HG03571 (cell line): ENCODE results near the gene TNS4.

ENCODE experiments used
- ATAC-seq: cut with Tn5 transposase; IDR thresholded peaks from one replicate; pipeline ENCODE4 v1.9.1; 2021; ENCODE audit not compliant: unreplicated experiment

The TNS4 gene

DNA sequence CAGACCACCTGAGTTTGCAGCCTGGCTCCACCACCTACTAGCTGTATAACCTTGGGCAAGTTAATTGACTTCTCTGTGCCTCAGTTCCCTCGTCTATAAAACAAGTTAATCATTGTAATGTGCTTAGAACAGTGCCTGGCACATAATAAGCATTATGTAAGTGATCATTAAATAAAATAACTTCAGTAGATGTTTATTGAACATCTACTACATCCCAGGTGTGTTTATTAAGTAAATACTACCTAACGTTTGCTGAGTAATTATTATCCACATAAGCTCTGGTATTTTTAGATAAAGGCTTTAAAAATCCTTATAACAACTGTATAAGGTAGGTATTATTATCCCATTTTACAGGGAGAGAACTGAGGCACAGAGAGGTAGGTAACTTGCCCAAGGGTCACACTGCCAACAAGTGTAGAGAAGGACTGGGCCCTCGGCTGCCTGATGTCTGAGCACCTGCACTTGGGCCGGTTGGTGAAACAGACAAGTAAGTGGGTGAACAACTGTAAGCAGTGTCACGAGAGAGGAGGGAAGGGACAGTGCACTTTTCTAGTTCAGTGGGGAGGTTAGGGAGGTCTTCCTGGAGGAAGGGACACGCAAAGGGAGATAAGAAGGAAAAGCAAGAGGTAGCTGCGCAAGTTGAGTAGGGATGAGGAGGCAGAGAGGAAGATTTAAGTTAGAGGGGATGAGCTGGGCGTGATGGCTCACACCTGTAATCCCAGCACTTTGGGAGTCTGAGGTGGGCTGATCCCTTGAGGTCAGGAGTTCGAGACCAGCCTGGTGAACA is 4.6 kb downstream of the TNS4 start:
- no peak for ATAC-seq

DNA sequence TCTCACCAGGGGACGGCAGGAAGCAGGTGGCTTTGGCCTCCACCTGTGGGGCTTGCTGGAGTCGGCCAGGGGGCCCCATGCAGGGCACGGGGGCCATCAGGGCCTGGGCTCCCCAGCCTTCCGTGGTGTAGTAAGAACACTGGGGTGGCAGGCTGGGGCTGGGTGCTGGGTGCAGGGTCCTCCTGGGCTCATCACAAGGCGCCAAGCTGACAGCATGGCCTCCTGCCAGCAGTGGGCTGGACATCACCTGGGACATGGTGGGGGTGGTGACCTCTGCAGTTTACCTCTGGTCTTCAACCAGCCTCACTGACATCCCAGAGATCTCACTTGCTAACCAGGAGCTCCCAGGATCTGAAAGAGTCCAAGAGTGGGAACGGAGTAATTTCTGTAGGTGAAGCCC is 5.3 kb downstream of the TNS4 start:
- ATAC-seq: no peak

GRCh38 chr17:40495140-40495539 is 6.3 kb downstream of the TNS4 start:
- no peak for ATAC-seq

DNA sequence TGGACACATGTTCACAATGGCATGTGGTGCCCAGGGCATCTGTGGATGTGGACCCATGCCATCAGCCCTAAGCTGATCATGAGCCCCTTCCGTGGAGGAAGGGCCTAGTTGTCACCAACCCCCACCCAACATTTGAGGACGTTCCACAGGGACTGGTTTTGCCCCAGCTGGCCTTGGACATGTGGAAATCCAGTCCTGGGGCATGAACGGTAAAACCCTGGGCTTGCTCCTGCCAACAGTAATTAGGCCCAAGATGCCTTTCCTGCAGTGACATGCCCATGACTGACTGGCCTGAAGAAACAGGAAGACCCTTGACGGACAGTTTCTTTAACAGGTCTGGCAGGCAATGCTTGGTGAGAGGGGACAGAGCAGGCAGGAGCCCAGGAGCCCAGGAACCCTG is 7.7 kb downstream of the TNS4 start:
- no peak for ATAC-seq

DNA sequence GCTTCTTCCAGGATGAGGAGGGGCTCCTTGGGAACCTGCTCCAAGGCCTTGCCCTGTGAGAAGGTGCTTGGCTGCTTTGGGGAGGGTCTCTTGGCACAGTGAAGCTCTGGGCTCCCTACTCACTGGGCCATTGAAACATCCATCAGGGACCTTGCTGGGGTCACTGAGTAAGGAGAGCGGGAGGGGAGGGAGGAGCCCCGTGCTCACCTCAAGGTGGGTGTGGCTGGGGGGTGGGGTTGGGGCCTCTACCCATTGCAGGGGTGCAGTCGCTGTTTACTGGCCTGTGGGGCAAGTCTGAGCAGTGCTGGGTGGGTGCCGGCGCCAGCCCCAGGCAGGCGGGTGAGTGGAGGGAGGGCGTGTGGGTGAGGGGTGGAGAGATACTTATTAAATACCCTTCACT is 9.9 kb downstream of the TNS4 start:
- no peak for ATAC-seq

DNA sequence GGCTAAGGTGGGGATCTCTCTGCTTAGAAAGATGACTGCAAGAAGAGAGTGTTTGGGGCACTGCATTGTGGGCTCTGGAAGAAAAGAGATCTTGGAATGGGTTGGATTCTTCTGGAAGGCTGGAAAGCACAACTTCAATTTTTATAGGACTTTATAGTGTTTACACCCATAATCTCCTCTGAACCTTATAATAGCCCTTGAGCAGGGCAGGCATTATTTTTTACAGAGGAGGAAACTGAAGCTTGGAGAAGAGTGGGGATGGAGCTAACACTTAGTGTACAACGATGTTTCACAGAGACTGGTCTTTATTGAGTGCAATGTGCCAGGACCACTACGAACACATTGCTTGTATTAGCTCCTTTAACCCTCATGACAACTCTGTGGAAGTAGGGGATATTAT is 10.4 kb downstream of the TNS4 start:
- ATAC-seq: no peak

DNA sequence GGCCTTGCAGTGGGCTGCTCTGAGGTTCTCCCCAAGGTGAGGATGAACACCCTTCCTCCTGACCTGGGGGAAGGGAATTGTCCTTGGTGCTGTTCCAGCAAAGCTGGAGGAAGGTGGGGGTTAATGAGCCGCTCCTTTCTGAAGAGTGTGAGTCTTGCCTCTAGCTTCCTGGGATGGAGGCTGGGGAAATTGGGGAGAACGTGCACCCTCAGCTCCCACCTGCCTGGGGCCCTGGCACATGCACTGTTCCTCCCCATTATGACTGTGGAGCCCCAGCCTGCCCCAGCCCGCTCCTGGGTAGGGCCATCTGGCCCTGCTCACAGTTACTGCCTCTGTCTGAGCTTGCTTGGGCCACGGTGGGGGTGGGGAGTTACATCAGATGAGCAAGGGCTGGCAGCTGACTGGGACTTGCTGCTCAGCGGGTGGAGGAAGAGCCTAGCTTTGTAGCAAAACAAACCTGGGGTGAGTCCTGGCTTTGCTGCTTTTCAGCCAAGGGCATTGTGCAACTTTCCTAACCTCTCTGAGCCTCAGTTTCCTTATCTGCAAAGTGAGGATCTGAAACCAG is 11.1 kb downstream of the TNS4 start:
- ATAC-seq: no peak

- no peak for ATAC-seq
Measured at GRCh38 chr17:40487371-40488020, 13.9 kb downstream of the TNS4 start.

DNA sequence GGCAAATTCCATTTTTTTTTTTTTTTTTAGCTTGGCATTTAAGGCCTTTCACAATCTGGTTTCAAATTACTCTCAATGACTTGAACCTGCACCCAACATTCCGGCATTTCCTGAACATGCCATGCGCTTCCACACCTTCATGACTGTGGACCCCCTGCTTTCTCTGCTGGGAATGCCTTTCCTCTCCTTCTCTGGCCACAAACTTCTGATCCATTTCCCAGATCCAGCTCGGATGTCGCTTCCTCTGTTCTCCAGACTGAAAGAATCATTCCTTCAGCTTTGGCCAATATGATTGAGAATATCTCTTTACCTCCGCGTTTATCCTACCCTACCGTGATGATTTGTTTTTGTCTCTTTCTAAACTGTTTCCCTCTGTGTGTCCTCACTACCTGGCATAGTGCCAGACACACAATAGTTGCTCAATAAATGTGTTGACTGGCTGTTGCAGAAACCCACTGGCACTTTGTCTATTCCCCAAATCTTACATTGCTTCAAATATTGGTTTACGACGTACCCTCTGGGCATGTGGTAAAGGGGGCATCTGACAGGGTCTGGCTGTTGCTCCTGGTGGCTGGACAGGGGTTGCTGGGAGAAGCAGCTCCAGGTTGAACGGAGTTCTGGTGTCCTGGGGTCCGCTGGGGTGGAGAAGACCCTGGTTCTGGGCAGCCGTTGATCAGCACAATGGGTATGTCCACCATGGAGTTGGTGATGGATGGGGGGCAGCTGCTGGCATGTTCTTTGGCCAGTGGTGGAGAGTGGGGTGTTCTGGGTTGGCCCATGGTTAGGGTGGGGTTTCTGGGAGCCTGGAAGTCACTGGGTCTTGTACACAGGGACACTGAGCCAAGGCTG is 14.7 kb downstream of the TNS4 start:
- ATAC-seq: no peak

- no peak for ATAC-seq
Measured at GRCh38 chr17:40485851-40486521, 15.4 kb downstream of the TNS4 start.

DNA sequence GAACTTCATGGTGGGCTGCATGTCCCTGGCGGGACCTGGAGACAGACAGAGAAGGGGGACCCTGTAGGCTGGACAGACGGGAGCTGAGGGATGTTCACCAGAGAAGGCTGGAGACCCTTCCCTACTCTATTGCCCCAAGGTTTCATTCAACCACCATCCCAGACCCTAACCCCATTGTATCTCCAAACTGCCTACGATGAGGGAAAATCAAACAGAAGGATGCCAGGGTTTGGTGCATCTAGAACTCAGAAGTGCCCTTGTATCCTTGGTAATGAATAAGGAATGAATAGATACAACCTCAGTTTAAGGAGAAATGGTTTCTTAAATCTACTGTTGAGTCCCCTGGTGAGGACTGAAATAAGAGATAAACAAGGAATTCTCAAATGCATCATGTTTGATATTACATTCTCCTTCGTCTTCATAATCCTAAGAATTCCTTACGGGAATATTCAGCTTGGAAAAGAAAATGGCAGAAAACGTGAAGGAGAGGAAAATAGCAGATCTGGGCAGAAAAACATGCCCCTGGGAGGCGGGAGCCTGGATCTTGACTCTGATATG is 16.4 kb downstream of the TNS4 start:
- no peak for ATAC-seq

- ATAC-seq: no peak
Measured at GRCh38 chr17:40484285-40484972, 17.0 kb downstream of the TNS4 start.

DNA sequence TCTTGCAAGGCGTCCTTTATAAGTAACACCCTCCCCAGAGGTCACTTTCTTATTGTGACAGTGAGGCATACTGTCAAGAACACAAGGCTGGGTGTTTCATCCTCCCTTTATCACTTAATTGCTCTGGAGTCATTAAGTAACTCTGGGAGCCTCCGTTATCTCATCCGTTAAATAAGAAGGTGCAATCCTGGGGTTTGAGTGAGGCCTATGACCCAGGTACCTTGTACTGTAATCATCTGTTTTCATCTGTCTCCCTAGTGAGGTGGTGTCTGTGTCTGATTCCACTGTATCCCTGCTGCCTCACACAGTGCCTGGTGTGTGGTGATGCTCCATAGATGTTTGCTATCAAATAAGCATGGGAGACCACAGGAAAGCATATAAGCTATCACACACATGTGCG is 17.7 kb downstream of the TNS4 start:
- no peak for ATAC-seq

- no peak for ATAC-seq
Measured at GRCh38 chr17:40482722-40483121, 18.7 kb downstream of the TNS4 start.

- no peak for ATAC-seq
Measured at GRCh38 chr17:40481106-40481505, 20.3 kb downstream of the TNS4 start.

- ATAC-seq: no peak
Measured at GRCh38 chr17:40480501-40481003, 20.9 kb downstream of the TNS4 start.

GRCh38 chr17:40479754-40480480 is 21.5 kb downstream of the TNS4 start:
- ATAC-seq: no peak

DNA sequence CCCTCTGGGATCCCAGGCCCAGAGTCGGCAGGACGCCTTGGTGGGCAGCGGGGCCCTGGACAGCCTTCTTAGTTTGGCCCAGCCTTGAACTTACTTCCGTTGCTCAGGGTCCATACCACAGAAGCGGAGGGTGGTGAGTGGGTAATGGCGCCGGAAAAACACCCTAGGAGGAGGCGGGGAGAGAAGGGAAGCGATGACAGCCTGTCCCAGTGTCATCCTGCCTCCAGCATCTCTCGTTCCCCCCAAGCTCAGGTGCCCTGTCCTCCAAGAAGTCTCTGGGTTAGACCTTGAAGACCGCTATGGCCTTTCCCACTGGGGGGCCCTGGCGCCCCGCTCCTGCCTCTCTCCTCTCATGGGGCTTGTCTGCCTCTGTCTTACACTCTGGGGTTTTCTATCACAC is 22.9 kb downstream of the TNS4 start:
- ATAC-seq: no peak

DNA sequence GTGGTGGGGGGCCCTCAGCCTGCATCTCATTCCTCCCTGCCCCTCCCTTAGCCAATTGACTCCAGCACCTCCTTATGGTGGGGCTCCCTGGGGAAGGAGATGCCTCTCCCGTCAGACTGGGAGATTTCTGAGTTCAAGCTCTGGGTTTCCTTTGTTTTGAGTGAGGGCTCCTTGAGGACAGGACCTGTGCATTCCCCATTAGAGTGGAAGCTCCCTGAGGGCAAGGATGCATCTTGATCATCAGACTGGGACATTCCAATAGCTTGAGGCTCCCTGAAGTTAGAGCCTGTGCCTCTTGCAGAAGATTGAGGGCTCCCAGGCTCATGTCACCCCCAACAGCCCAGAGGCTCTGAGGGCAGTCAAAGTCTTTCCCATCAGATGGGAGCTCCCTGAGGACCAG is 23.6 kb downstream of the TNS4 start:
- ATAC-seq: no peak
